AG09319 (cell line): ENCODE results near the gene MRGPRG.
"Not testable (repeated sequence)": the region's sequence is repeated elsewhere in the genome, so short reads cannot be mapped to it uniquely, and the experiment has no call there.

Source experiments
- DNase-seq: peaks from one replicate; pipeline ENCODE4 v3.0.0-alpha.2; 2010; ENCODE audit warnings: low read depth; ENCODE audit errors: extremely low read depth
- TF ChIP-seq, protein P1 (sequence below): IDR thresholded peaks from 2 replicates; pipeline ENCODE4 v1.5.1; 2011; ENCODE audit warnings: low read depth, mild to moderate bottlenecking, inconsistent platforms, low read length, moderate library complexity

MRGPRG gene

GRCh38 chr11:3218483-3219280 lies at the start of gene MRGPRG:
MRGPRG (minus strand) TSS chr11:3218813; CDS start chr11:3218813, 0 bp downstream.
- TF ChIP-seq, protein P1, sequence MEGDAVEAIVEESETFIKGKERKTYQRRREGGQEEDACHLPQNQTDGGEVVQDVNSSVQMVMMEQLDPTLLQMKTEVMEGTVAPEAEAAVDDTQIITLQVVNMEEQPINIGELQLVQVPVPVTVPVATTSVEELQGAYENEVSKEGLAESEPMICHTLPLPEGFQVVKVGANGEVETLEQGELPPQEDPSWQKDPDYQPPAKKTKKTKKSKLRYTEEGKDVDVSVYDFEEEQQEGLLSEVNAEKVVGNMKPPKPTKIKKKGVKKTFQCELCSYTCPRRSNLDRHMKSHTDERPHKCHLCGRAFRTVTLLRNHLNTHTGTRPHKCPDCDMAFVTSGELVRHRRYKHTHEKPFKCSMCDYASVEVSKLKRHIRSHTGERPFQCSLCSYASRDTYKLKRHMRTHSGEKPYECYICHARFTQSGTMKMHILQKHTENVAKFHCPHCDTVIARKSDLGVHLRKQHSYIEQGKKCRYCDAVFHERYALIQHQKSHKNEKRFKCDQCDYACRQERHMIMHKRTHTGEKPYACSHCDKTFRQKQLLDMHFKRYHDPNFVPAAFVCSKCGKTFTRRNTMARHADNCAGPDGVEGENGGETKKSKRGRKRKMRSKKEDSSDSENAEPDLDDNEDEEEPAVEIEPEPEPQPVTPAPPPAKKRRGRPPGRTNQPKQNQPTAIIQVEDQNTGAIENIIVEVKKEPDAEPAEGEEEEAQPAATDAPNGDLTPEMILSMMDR, result no peak
- no peak for DNase-seq

- not testable (repeated sequence) for DNase-seq
Measured at GRCh38 chr11:3262548-3262947, 43.9 kb upstream of the MRGPRG start.

DNA sequence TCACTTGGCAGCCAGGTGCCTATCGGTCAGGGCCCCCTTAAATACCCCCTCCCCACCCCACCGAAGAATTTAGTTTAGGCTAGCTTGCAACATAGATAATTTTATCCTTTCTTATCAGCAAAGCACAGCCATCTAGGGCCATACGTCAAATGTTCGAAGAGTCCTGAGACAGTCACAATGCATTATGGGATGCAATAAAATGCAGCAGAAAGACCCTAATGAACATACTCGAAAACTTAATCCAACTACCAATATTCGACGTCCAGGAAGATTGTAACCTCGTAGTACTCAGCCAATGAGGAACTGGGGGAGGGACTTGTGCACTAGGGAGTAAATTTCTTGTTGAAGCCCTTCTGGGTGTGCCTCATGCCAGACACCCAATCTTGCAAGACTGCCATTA lies 43.2 kb upstream of the MRGPRG start:
- DNase-seq, result not testable (repeated sequence)

- DNase-seq, result not testable (repeated sequence)
Measured at GRCh38 chr11:3257509-3257908, 38.9 kb upstream of the MRGPRG start.

DNA sequence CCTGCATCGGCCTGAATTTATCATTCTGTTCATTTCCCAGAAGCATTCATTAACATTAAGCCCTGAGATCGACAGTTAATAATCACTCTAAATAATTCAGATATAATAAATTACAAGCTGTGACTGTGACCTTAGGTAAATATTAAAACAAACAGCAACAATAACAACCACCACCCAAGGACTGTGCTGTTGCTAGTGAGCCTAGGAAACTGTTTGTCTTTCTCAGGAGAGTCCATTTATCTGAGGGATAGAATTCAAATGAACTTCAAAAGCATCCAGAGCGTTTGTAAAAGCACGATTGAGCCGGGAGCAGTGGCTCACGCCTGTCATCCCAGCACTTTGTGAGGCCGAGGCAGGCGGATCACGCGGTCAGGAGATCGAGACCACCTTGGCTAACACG lies 36.6 kb upstream of the MRGPRG start:
- not testable (repeated sequence) for DNase-seq

- DNase-seq, result not testable (repeated sequence)
Measured at GRCh38 chr11:3254773-3255172, 36.2 kb upstream of the MRGPRG start.

GRCh38 chr11:3245071-3245470 lies 26.5 kb upstream of the MRGPRG start:
- TF ChIP-seq, protein P1, result no peak
- DNase-seq, result no peak

- DNase-seq, result no peak
- TF ChIP-seq, protein P1, result no peak
Measured at GRCh38 chr11:3243880-3244279, 25.3 kb upstream of the MRGPRG start.

DNA sequence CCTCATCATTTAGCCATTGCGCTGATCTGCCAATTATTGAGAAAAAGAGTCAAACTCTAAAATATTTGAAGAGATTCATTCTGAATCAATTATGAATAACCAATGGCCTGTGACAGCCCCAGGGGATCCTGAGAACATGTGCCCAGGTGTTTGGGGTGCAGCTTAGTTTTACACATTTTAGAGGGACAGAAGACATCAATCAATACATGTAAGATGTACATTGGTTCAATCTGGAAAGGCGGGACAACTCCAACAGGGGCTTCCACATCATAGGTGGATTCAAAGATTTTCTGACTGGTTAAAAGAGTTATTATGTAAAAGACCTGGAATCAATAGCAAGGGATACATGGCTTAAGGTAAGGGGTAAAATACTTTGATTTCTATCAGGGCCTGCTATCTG lies 18.5 kb upstream of the MRGPRG start:
- TF ChIP-seq, protein P1, result no peak

GRCh38 chr11:3234846-3235245 lies 16.2 kb upstream of the MRGPRG start:
- no peak for DNase-seq
- TF ChIP-seq, protein P1, result no peak

More for the DNA sequence above, 18.5 kb upstream of the MRGPRG start:
- no peak for DNase-seq
